Trophoblast cell (in vitro differentiated cells and primary cell): ENCODE results near the gene UTP25.
"Not testable (repeated sequence)": the region's sequence is repeated elsewhere in the genome, so short reads cannot be mapped to it uniquely, and the experiment has no call there.

ENCODE experiments used
- DNase-seq, 2 donors: peaks; one replicate each; pipeline ENCODE4 v3.0.0-alpha.2; 2016
- H2AFZ ChIP-seq: 2 replicates; pipeline ENCODE4 v1.6.1; 2013; ENCODE audit warnings: low read length, moderate library complexity, mild to moderate bottlenecking; ENCODE audit not compliant: insufficient read depth, poor library complexity
- H2AK5ac ChIP-seq: 2 replicates; pipeline ENCODE4 v1.6.1; 2013; ENCODE audit warnings: mild to moderate bottlenecking, low read length
- H2BK120ac ChIP-seq: 2 replicates; pipeline ENCODE4 v1.6.1; 2013; ENCODE audit warnings: low read length, mild to moderate bottlenecking, moderate library complexity; ENCODE audit not compliant: insufficient read depth, poor library complexity
- H2BK12ac ChIP-seq: 2 replicates; pipeline ENCODE4 v1.6.1; 2013; ENCODE audit warnings: mild to moderate bottlenecking, low read length, moderate library complexity
- H2BK5ac ChIP-seq: 2 replicates; pipeline ENCODE4 v1.6.1; 2013; ENCODE audit warnings: low read length, low read depth, moderate library complexity, mild to moderate bottlenecking; ENCODE audit not compliant: poor library complexity
- H3K14ac ChIP-seq: 2 replicates; pipeline ENCODE4 v1.6.1; 2013; ENCODE audit warnings: mild to moderate bottlenecking, low read length
- H3K18ac ChIP-seq: 2 replicates; pipeline ENCODE4 v1.6.1; 2013; ENCODE audit warnings: mild to moderate bottlenecking, low read length
- H3K23ac ChIP-seq: 2 replicates; pipeline ENCODE4 v1.6.1; 2013; ENCODE audit warnings: low read length
- H3K27ac ChIP-seq: 2 replicates; pipeline ENCODE4 v1.5.1; 2013; ENCODE audit warnings: low read depth, mild to moderate bottlenecking, inconsistent platforms, low read length, moderate library complexity
- H3K27me3 ChIP-seq: 2 replicates; pipeline ENCODE4 v1.6.1; 2013; ENCODE audit warnings: inconsistent platforms, mild to moderate bottlenecking, low read length, moderate library complexity; ENCODE audit not compliant: insufficient read depth
- H3K36me3 ChIP-seq, 2 experiments: 1 replicate in 1 of 2; 2 replicates in 1 of 2; pipeline ENCODE4 v1.6.1; 2013; ENCODE audit warnings: low read length in 2 of 2, mild to moderate bottlenecking in 2 of 2, moderate library complexity in 1 of 2; ENCODE audit not compliant: insufficient read depth in 2 of 2, control insufficient read depth in 1 of 2
- H3K4ac ChIP-seq: 2 replicates; pipeline ENCODE4 v1.6.1; 2013; ENCODE audit warnings: low read depth, mild to moderate bottlenecking, low read length, moderate library complexity
- H3K4me1 ChIP-seq, 2 experiments: 1 replicate in 1 of 2; 2 replicates in 1 of 2; pipeline ENCODE4 v1.6.1; 2013; ENCODE audit warnings: low read length in 2 of 2, mild to moderate bottlenecking in 2 of 2, moderate library complexity in 1 of 2; ENCODE audit not compliant: insufficient read depth in 2 of 2, control insufficient read depth in 1 of 2
- H3K4me2 ChIP-seq: 2 replicates; pipeline ENCODE4 v1.6.1; 2013; ENCODE audit warnings: inconsistent platforms, mild to moderate bottlenecking, low read length, moderate library complexity
- H3K4me3 ChIP-seq: 2 replicates; pipeline ENCODE4 v1.5.1; 2013; ENCODE audit warnings: mild to moderate bottlenecking, low read depth, low read length, inconsistent platforms
- H3K79me1 ChIP-seq: one replicate; pipeline ENCODE4 v1.6.1; 2013; ENCODE audit warnings: low read length
- H3K79me2 ChIP-seq: 2 replicates; pipeline ENCODE4 v1.6.1; 2013; ENCODE audit warnings: low read length, mild to moderate bottlenecking; ENCODE audit not compliant: control insufficient read depth, insufficient read depth, poor library complexity
- H3K9ac ChIP-seq: 2 replicates; pipeline ENCODE4 v1.6.1; 2013; ENCODE audit warnings: mild to moderate bottlenecking, low read length
- H3K9me3 ChIP-seq: 2 replicates; pipeline ENCODE4 v1.6.1; 2013; ENCODE audit warnings: low read depth, mild to moderate bottlenecking, control low read depth, inconsistent platforms, low read length; ENCODE audit not compliant: insufficient read depth
- H4K12ac ChIP-seq: 2 replicates; pipeline ENCODE4 v1.6.1; 2013; ENCODE audit warnings: low read depth, mild to moderate bottlenecking, low read length, moderate library complexity
- H4K8ac ChIP-seq: 2 replicates; pipeline ENCODE4 v1.6.1; 2013; ENCODE audit warnings: low read depth, mild to moderate bottlenecking, low read length, moderate library complexity
- H4K91ac ChIP-seq: one replicate; pipeline ENCODE4 v1.6.1; 2013; ENCODE audit warnings: low read depth, mild to moderate bottlenecking, low read length, moderate library complexity
- WGBS: extraction: QIAGEN DNeasy Blood & Tissue Kit; methylation state at CpG from one replicate; pipeline ENCODE4 v1.1.7; 2013; ENCODE audit warnings: missing lambda C conversion rate; ENCODE audit not compliant: insufficient read length, insufficient coverage; ENCODE audit errors: extremely low coverage; 5-methylcytosine and 5-hydroxymethylcytosine counted together

The UTP25 gene

GRCh38 chr1:209789245-209789644 lies 38.5 kb upstream of the UTP25 start:
- Histone ChIP-seq H3K27me3 (no peaks in the 10 kb centered on the region), H3K79me1 (peaks cover 1% of the 10 kb centered on the region), H3K4me2 (no peak overlapping the region), H3K4me3 (no peak overlapping the region), H3K18ac (no peak overlapping the region), H2BK5ac (no peak overlapping the region), H2AFZ (no peak overlapping the region), H3K4me1 (peaks cover 5 to 11% of the 10 kb centered on the region in 2 experiments), H2BK12ac (no peak overlapping the region), H3K9me3 (no peaks in the 10 kb centered on the region), H4K8ac (no peak overlapping the region), H2AK5ac (no peak overlapping the region), H3K14ac (no peak overlapping the region), H2BK120ac (no peak overlapping the region), H3K4ac (no peak overlapping the region), H3K23ac (no peak overlapping the region), H3K27ac (no peak overlapping the region), H4K12ac (no peak overlapping the region), H3K9ac (no peak overlapping the region), H3K36me3 (peaks cover 15 to 37% of the 10 kb centered on the region in 2 experiments), H3K79me2 (no peaks in the 10 kb centered on the region), H4K91ac (no peak overlapping the region)
- WGBS = no CpG with 5 or more reads among the region's 1 CpG
- no peak for DNase-seq

GRCh38 chr1:209790286-209791193 lies 37.2 kb upstream of the UTP25 start:
- H3K9me3 ChIP-seq = no peaks in the 10 kb centered on the region
- peaks cover 20 to 47% of the 10 kb centered on the region in 2 experiments for H3K36me3 ChIP-seq
- no peaks in the 10 kb centered on the region for H3K27me3 ChIP-seq
- no peak overlapping the region for H3K9ac ChIP-seq
- no peak overlapping the region for H2AK5ac ChIP-seq
- no peak overlapping the region for H4K8ac ChIP-seq
- H3K4me1 ChIP-seq = peaks cover 5 to 8% of the 10 kb centered on the region in 2 experiments
- no peak for DNase-seq
- peak overlapping the region; percentile 5 for H2BK12ac ChIP-seq
- no peaks in the 10 kb centered on the region for H3K79me2 ChIP-seq
- peak overlapping the region; percentile 36 for H3K27ac ChIP-seq
- H3K18ac ChIP-seq = no peak overlapping the region
- no peak overlapping the region for H3K4me3 ChIP-seq
- no peak overlapping the region for H3K4me2 ChIP-seq
- no peak overlapping the region for H2BK120ac ChIP-seq
- no peak overlapping the region for H4K12ac ChIP-seq
- H4K91ac ChIP-seq = peak overlapping the region; percentile 20
- WGBS = no CpG with 5 or more reads among the region's 10 CpGs
- H3K23ac ChIP-seq = no peak overlapping the region
- no peak overlapping the region for H2BK5ac ChIP-seq
- no peaks in the 10 kb centered on the region for H3K79me1 ChIP-seq
- no peak overlapping the region for H3K14ac ChIP-seq
- no peak overlapping the region for H3K4ac ChIP-seq
- no peak overlapping the region for H2AFZ ChIP-seq

DNA sequence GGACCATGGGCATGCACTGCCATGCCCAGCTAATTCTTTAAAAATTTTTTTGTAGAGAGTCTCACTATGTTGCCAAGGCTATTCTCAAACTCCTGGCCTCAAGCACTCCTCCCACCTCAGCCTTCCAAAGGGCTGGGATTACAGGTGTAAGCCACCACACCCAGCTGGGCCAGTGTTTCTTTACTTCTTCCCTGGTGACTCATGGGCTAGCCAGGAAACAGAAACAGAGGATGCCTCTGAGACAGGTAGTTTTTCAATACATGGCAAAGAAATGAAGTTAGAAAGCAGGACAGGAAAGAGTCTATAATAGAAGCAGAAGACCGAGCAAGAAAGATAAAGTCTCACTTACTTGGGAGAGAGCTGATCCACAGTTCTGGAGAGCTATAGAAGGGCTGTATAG lies 35.9 kb upstream of the UTP25 start:
- no peak overlapping the region for H3K18ac ChIP-seq
- peaks cover 25 to 53% of the 10 kb centered on the region in 2 experiments for H3K36me3 ChIP-seq
- H3K23ac ChIP-seq = no peak overlapping the region
- no peaks in the 10 kb centered on the region for H3K9me3 ChIP-seq
- H4K8ac ChIP-seq = no peak overlapping the region
- no peaks in the 10 kb centered on the region for H3K79me2 ChIP-seq
- H3K27me3 ChIP-seq = no peaks in the 10 kb centered on the region
- H4K12ac ChIP-seq = no peak overlapping the region
- no peak overlapping the region for H3K4me2 ChIP-seq
- no peak overlapping the region for H2BK12ac ChIP-seq
- H2AFZ ChIP-seq = no peak overlapping the region
- no peak overlapping the region for H3K9ac ChIP-seq
- no peaks in the 10 kb centered on the region for H3K79me1 ChIP-seq
- H3K27ac ChIP-seq = no peak overlapping the region
- H3K4me3 ChIP-seq = no peak overlapping the region
- H3K4ac ChIP-seq = no peak overlapping the region
- no peak for DNase-seq
- peaks cover 5 to 8% of the 10 kb centered on the region in 2 experiments for H3K4me1 ChIP-seq
- no peak overlapping the region for H2BK120ac ChIP-seq
- H4K91ac ChIP-seq = no peak overlapping the region
- no CpG with 5 or more reads among the region's 1 CpG for WGBS
- H2BK5ac ChIP-seq = no peak overlapping the region
- H2AK5ac ChIP-seq = no peak overlapping the region
- H3K14ac ChIP-seq = no peak overlapping the region

GRCh38 chr1:209793711-209794110 lies 34.1 kb upstream of the UTP25 start:
- not testable (repeated sequence) for DNase-seq, H3K23ac ChIP-seq, H2AFZ ChIP-seq, H3K4ac ChIP-seq, H3K9ac ChIP-seq, H3K9me3 ChIP-seq, H4K12ac ChIP-seq, H3K79me2 ChIP-seq, H3K79me1 ChIP-seq, H3K4me1 ChIP-seq, H2BK12ac ChIP-seq, H3K14ac ChIP-seq, H3K4me3 ChIP-seq, H2BK120ac ChIP-seq, H4K91ac ChIP-seq, H2BK5ac ChIP-seq, H4K8ac ChIP-seq, H3K18ac ChIP-seq, H3K4me2 ChIP-seq, H3K27me3 ChIP-seq, H3K27ac ChIP-seq, H2AK5ac ChIP-seq
- WGBS = no CpG with 5 or more reads among the region's 3 CpGs
- H3K36me3 ChIP-seq = peaks cover 27 to 40% of the 10 kb centered on the region in 2 experiments
